NCI-H1694 (cell line): ENCODE measurements around the gene AGPAT2.
A peak's percentile ranks its signal among the peaks of the same experiment; 100 is the strongest.
"Not testable (repeated sequence)": the region's sequence is repeated elsewhere in the genome, so short reads cannot be mapped to it uniquely, and the experiment has no call there.

Experiments used
- DNase-seq: peaks from one replicate; lab custom pipeline; 2025; lab: John Stamatoyannopoulos, UW

Gene AGPAT2

GRCh38 chr9:136645352-136645902 lies 41.8 kb downstream of the AGPAT2 start:
- DNase-seq = no peak

GRCh38 chr9:136644593-136645351 lies 42.5 kb downstream of the AGPAT2 start:
- DNase-seq = peak; percentile 61

GRCh38 chr9:136644343-136644592 lies 43.0 kb downstream of the AGPAT2 start:
- no peak for DNase-seq

- DNase-seq = no peak
Observed at GRCh38 chr9:136643596-136644342, 43.5 kb downstream of the AGPAT2 start.

- DNase-seq = no peak
Observed at GRCh38 chr9:136642439-136642921, 44.8 kb downstream of the AGPAT2 start.

- no peak for DNase-seq
Observed at GRCh38 chr9:136640171-136641111, 46.8 kb downstream of the AGPAT2 start.

GRCh38 chr9:136634904-136635303 lies 52.4 kb downstream of the AGPAT2 start:
- DNase-seq = no peak

GRCh38 chr9:136632491-136633106 lies 54.7 kb downstream of the AGPAT2 start:
- not testable (repeated sequence) for DNase-seq

- not testable (repeated sequence) for DNase-seq
Observed at GRCh38 chr9:136632072-136632471, 55.2 kb downstream of the AGPAT2 start.

GRCh38 chr9:136631038-136632000 lies 55.9 kb downstream of the AGPAT2 start:
- peak; percentile 47 for DNase-seq

GRCh38 chr9:136630662-136630992 lies 56.6 kb downstream of the AGPAT2 start:
- no peak for DNase-seq

GRCh38 chr9:136629879-136630661 lies 57.2 kb downstream of the AGPAT2 start:
- peak; percentile 29 for DNase-seq

GRCh38 chr9:136629001-136629878 lies 58.0 kb downstream of the AGPAT2 start:
- no peak for DNase-seq

- no peak for DNase-seq
Observed at GRCh38 chr9:136628268-136628667, 59.0 kb downstream of the AGPAT2 start.

GRCh38 chr9:136627703-136628102 lies 59.6 kb downstream of the AGPAT2 start:
- DNase-seq = no peak

- no peak for DNase-seq
Observed at GRCh38 chr9:136626740-136627642, 60.3 kb downstream of the AGPAT2 start.

- no peak for DNase-seq
Observed at GRCh38 chr9:136626066-136626725, 61.1 kb downstream of the AGPAT2 start.
